ENCODE measurements around the gene PHLPP1. TPM values are rescaled to one million over a fixed set of nuclear protein-coding genes. Genes with fewer than 3 reads are reported as not detected.

The PHLPP1 gene
- total RNA-seq, 2 donors from 2014 or later = 22.1 to 24.2 TPM

DNA sequence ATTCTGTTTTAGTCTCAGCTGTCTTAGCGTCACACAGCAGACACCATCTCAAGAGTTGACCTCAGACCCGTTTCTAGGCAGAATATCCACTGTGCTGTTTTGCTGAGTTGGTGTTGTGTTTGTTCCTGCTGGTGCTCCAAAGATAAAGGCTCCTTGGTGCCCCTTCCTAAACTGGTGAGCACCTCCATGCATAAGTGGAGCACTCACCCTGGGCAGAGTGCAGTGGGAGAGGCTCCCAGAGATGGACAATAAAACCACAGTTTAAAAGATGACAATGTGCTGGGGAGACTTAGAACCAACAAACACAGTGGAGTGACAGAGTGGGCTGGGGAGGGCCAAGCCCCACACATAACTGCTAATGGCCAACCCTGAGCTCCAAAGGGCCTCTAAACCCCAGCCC lies 271.1 kb downstream of the PHLPP1 start:
- Histone ChIP-seq H3K27ac (no peak overlapping the region), H3K9me3 (no peaks in the 10 kb centered on the region), H3K27me3 (no peaks in the 10 kb centered on the region), H3K9ac (ENCODE audit: low read depth in 2 of 2, low read length in 2 of 2) (no peak overlapping the region), H3K4me1 (no peaks in the 10 kb centered on the region), H3K4me3 (no peak overlapping the region), H3K36me3 (no peaks in the 10 kb centered on the region)
- DNase-seq = no peak
- TF ChIP-seq, protein P1, sequence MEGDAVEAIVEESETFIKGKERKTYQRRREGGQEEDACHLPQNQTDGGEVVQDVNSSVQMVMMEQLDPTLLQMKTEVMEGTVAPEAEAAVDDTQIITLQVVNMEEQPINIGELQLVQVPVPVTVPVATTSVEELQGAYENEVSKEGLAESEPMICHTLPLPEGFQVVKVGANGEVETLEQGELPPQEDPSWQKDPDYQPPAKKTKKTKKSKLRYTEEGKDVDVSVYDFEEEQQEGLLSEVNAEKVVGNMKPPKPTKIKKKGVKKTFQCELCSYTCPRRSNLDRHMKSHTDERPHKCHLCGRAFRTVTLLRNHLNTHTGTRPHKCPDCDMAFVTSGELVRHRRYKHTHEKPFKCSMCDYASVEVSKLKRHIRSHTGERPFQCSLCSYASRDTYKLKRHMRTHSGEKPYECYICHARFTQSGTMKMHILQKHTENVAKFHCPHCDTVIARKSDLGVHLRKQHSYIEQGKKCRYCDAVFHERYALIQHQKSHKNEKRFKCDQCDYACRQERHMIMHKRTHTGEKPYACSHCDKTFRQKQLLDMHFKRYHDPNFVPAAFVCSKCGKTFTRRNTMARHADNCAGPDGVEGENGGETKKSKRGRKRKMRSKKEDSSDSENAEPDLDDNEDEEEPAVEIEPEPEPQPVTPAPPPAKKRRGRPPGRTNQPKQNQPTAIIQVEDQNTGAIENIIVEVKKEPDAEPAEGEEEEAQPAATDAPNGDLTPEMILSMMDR (IDR thresholded peaks at IDR 0.05) = no peak
- intact Hi-C loops (cut with DNase I) = no loop called here

DNA sequence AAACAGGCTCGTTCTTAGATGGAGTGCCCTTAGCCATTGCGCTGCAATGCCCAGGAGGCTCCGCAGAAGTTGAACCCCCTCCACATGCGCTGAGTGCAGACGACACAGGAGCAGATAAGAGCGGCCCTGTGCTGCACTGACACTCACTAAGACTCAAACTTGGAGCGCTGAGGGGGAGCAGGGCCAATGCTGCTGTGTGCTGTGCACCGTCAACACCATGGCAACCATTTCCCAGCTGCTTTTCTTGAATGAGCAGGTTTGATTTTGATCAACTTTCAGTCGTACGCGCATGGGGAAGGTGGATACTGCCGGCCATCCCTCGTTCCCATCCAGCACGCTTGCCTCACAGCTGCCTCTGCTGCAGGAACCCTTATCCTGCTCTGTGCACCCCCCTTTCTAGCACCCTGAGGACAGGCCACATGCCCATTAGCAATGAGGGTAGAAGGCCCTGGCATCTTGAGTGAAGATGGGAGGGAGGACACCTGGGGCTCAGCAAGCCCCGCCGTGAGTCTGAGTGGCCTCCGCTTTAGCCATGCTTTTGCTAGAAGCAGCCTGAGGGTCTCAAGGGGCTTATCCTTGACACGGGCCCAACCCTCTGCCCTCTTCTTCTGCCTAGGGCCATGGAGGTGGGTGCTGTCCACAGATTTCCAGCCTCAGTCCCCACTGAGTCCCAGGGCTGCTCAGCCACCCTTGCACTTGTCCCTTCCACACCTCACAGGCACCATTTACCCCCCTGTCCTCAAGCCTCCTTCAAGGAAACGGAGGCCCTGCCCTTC lies 271.9 kb downstream of the PHLPP1 start:
- no peak overlapping the region for H3K4me3 ChIP-seq
- no peaks in the 10 kb centered on the region for H3K27me3 ChIP-seq
- no peak overlapping the region for H3K9ac ChIP-seq (ENCODE audit: low read depth in 2 of 2, low read length in 2 of 2)
- H3K27ac ChIP-seq = no peak overlapping the region
- no peak for DNase-seq
- TF ChIP-seq, protein P1 (IDR thresholded peaks at IDR 0.05) = no peak
- no peaks in the 10 kb centered on the region for H3K4me1 ChIP-seq
- intact Hi-C loops (cut with DNase I) = no loop called here
- H3K9me3 ChIP-seq = no peaks in the 10 kb centered on the region
- no peaks in the 10 kb centered on the region for H3K36me3 ChIP-seq

DNA sequence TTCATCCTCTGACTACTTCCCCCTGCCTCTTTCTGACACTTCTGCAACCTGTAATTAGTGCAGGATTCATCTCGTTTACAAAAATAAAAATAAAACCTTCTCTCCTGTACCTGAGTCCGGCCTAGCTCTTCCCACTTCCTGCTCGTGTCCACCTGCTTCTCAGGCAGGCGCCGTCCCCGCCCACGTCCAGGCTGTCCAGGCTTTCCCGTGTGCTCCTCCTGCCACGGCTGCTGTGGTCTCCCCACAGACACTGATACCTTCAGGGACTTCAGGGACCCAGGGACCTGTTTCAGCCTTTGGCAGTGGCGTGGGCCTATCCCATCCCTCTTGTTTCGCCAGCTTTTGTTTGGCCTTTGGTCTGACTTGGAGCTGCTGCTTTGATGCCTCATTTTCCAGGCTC lies 272.5 kb downstream of the PHLPP1 start:
- Histone ChIP-seq H3K36me3 (no peaks in the 10 kb centered on the region), H3K9ac (ENCODE audit: low read depth in 2 of 2, low read length in 2 of 2) (no peak overlapping the region), H3K27ac (no peak overlapping the region), H3K4me3 (no peak overlapping the region), H3K9me3 (no peaks in the 10 kb centered on the region), H3K27me3 (no peaks in the 10 kb centered on the region), H3K4me1 (no peaks in the 10 kb centered on the region)
- intact Hi-C loops (cut with DNase I) = no loop called here
- no peak for DNase-seq
- TF ChIP-seq, protein P1 (IDR thresholded peaks at IDR 0.05) = no peak

DNA sequence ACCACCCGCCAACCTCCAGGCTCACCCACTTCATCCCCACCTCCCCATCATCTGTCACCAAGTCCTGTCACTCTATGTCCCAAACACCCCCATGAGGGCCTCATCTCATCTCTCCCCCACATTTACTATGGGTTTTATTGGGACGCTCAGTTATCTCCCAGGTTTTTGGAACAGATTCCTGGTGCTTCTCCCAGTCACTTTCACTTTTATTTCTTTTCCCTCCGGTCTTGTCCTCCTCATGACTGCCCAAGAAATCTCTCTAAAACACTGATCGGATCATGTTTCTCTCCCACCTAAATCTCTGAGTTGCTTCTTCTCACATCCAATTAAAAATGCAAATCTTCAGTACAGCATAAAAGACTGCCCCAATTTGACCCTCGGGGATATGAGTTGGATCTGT lies 273.1 kb downstream of the PHLPP1 start:
- H3K9ac ChIP-seq (ENCODE audit: low read depth in 2 of 2, low read length in 2 of 2) = no peak overlapping the region
- intact Hi-C loops (cut with DNase I) = no loop called here
- H3K27me3 ChIP-seq = no peaks in the 10 kb centered on the region
- H3K4me1 ChIP-seq = no peaks in the 10 kb centered on the region
- no peak overlapping the region for H3K4me3 ChIP-seq
- no peaks in the 10 kb centered on the region for H3K9me3 ChIP-seq
- no peak overlapping the region for H3K27ac ChIP-seq
- TF ChIP-seq, protein P1 (IDR thresholded peaks at IDR 0.05) = no peak
- no peak for DNase-seq
- H3K36me3 ChIP-seq = no peaks in the 10 kb centered on the region

DNA sequence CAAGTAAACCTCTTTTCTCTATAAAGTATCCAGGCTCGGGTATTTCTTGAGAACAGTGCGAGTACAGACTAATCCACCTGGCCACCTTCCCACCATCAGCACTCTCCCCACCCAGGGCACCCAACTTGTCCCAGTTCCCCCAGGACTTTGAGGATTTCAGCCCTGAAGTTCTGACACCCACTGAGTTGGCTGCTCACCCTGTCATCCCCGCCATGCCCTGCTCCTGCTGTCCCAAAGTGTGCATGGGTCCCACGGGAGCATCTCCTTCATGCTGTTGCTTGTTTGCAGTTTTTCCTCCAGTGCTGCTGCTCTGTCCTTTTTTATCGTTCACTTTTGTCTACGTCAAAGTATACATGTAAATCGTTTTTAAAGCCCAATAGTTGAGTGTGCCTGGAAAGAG lies 273.9 kb downstream of the PHLPP1 start:
- H3K27me3 ChIP-seq = no peaks in the 10 kb centered on the region
- intact Hi-C loops (cut with DNase I) = no loop called here
- H3K9ac ChIP-seq (ENCODE audit: low read depth in 2 of 2, low read length in 2 of 2) = no peak overlapping the region
- no peak for DNase-seq
- H3K27ac ChIP-seq = no peak overlapping the region
- H3K9me3 ChIP-seq = no peaks in the 10 kb centered on the region
- H3K36me3 ChIP-seq = no peaks in the 10 kb centered on the region
- H3K4me1 ChIP-seq = no peaks in the 10 kb centered on the region
- H3K4me3 ChIP-seq = no peak overlapping the region
- TF ChIP-seq, protein P1 (IDR thresholded peaks at IDR 0.05) = no peak
